Left ventricle myocardium inferior (tissue), 1 donor: ENCODE measurements around the gene SNCG. TPM values are rescaled to one million over a fixed set of nuclear protein-coding genes. Genes with fewer than 3 reads are reported as not detected.

Experiments used
- DNase-seq: peaks from one replicate; pipeline ENCODE4 v3.0.0-alpha.2; 2020
- H3K27ac ChIP-seq: fragments of 200-600 bp; replicated peaks from 2 replicates; pipeline ENCODE4 v1.8.0; 2021
- H3K27me3 ChIP-seq: fragments of 200-600 bp; 2 replicates; pipeline ENCODE4 v1.8.0; 2021; ENCODE audit warnings: low read depth
- H3K36me3 ChIP-seq: fragments of 200-600 bp; 2 replicates; pipeline ENCODE4 v1.8.0; 2021
- H3K4me1 ChIP-seq: fragments of 200-600 bp; 2 replicates; pipeline ENCODE4 v1.8.0; 2021
- H3K4me3 ChIP-seq: fragments of 200-600 bp; 2 replicates; pipeline ENCODE4 v1.8.0; 2021; ENCODE audit warnings: mild to moderate bottlenecking, moderate library complexity
- H3K9me3 ChIP-seq: fragments of 200-600 bp; replicated peaks from 2 replicates; pipeline ENCODE4 v1.8.0; 2021
- intact Hi-C: fragments of 100-400 bp; cut with micrococcal nuclease; formaldehyde crosslinking; loops from one replicate; pipeline ENCODE4 v1.11.0; 2022
- total RNA-seq: library from RNA; stranded (reverse); fragmentation: NEBNext Ultra II Directional; extraction: Animal tissue kit (Norgen Biotek cat#: 25700); gene quantifications from one replicate; pipeline ENCODE4 v1.2.1, GENCODE V29; 2021
- TF ChIP-seq, protein P1 (sequence below): fragments of 200-600 bp; IDR thresholded peaks from 2 replicates; pipeline ENCODE4 v1.8.0; 2021; ENCODE audit warnings: antibody characterized with exemption, mild to moderate bottlenecking, borderline replicate concordance
- donor health status: DM: no; HTN: yes; CAD: no; lungs with severe emphysema.

SNCG gene
- total RNA-seq, 1 donor from 2014 or later = 14.7 TPM

DNA sequence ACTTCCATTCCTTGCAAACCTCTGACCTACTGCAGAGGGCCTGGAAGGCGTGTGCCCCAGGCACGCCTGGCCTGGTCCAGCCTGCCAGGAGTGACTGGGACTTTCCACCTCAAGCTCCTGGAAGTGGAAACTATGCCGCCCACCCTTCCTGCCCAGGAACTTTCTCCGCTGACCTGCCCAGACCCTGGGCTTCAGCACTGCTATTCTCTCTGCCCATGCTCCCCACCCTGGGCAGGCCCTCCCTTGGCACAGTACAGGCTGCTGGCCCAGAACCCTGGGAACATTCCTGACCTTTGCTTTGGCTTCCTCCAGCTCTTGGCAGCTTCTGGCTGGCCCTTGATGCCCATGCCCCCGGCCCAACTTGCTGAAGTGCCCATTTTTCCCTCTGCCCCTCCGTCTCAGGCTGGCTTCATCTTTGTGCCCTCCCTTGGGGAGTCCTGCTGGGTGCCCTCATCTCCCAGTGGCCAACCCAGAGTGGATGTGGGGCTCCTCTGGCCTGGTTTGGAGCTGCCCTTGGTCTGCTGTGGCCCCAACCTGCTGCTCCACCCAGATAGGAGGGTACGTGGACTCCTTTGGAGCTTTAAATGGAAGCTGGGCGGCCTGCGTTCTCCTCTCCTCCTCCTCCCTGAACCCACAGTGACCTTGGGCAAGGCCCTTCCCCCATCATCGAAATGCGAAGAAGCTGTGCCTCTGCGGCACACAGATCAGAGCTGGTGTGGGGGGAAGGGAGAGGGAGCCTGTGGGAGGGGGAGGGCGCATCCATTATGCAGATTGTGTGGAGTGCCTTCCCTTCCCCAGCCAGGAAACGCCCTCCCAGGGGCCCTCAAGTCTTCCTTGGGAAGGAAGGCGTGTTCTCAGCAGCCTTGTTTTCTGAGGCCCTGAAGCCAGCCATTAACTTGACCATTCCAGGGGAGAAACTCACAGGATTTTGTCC, 4.4 kb upstream of the SNCG start:
- Histone ChIP-seq H3K9me3 (peaks cover 13% of the 10 kb centered on the region), H3K4me3 (peak overlapping the region; percentile 68), H3K36me3 (peaks cover 6% of the 10 kb centered on the region), H3K4me1 (peaks cover 100% of the 10 kb centered on the region), H3K27ac (peak overlapping the region; percentile 88), H3K27me3 (no peaks in the 10 kb centered on the region)
- TF ChIP-seq, protein P1, sequence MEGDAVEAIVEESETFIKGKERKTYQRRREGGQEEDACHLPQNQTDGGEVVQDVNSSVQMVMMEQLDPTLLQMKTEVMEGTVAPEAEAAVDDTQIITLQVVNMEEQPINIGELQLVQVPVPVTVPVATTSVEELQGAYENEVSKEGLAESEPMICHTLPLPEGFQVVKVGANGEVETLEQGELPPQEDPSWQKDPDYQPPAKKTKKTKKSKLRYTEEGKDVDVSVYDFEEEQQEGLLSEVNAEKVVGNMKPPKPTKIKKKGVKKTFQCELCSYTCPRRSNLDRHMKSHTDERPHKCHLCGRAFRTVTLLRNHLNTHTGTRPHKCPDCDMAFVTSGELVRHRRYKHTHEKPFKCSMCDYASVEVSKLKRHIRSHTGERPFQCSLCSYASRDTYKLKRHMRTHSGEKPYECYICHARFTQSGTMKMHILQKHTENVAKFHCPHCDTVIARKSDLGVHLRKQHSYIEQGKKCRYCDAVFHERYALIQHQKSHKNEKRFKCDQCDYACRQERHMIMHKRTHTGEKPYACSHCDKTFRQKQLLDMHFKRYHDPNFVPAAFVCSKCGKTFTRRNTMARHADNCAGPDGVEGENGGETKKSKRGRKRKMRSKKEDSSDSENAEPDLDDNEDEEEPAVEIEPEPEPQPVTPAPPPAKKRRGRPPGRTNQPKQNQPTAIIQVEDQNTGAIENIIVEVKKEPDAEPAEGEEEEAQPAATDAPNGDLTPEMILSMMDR = no peak
- peak; percentile 77 for DNase-seq
- intact Hi-C loops = no loop called here

DNA sequence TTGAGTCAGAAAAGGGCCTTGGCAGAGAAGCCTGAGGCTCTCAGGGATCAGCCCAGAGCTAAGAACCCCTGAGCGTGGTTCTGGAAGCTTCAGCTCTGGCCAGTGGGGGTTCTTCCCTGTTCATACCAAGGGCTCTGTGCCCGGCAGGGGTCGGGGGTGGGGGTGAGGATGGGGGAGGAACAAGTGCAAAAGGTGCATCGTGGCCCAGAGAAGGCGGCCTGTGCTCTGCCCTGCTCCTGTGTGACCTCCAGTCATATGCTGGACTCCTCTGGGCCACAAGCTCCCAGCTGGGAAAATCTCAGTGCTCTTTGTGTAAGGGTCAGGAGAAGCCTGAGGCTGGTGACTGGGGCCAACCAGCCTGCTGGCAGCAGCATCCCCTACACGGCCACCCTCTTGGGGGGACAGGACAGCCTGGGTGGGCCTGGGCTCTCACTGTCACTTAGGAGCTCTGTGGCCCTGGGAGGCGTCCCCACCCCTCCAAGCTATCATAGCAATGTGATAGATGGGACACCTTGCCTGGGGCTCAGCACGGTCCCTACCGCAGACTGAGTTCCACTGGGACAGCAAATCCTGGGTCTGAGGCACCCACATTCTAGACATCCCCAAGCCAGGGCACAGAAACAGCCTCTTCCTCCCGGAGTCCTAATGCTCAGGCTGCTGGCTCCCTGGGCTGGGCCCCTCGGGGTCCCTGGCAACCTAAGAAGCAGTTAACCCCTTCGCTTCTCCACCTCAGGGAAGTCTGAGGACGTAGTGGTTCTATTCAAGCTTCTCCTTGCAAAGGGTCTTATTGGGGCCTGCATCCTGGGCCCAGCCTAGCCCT, 3.5 kb upstream of the SNCG start:
- Histone ChIP-seq H3K27ac (peak overlapping the region; percentile 88), H3K4me1 (peaks cover 100% of the 10 kb centered on the region), H3K4me3 (peak overlapping the region; percentile 68), H3K36me3 (peaks cover 6% of the 10 kb centered on the region), H3K27me3 (no peaks in the 10 kb centered on the region), H3K9me3 (peaks cover 13% of the 10 kb centered on the region)
- TF ChIP-seq, protein P1 = no peak
- intact Hi-C loops = no loop called here
- DNase-seq = no peak

DNA sequence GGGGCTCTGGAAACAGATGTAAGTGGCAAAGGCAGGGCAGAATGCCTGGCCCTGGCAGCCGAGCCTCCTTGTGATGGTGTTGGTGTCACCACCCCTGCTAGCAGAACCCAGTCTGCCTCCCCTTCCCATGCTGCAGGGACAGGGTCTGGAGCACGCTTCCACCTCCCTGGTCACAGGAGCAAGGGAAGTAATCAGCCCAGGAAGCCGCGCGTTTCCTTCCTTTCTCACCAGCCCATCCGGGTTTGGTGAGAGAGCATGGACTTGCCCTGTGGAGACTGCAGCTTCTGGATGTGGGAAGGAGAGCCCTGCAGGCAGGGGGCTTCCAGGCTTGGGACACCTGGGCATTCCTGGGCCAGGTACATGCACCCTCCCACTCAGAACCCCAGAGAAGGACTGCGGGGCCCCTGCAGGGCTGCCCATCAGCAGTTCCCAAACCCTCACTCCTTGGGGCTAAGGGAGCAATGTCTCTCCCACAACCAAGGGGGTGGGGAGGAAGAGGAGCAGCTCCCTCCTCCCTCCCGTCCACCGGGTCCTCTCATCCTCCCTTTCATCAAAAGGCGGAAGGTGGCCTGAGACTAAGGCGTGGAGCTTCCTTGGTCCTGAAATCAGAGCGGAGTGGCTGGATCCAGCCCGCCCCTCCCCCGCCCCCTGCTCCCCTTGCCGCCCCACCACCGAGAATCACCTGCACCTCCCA, 2.8 kb upstream of the SNCG start:
- H3K27me3 ChIP-seq = no peaks in the 10 kb centered on the region
- H3K4me1 ChIP-seq = peaks cover 100% of the 10 kb centered on the region
- peaks cover 13% of the 10 kb centered on the region for H3K9me3 ChIP-seq
- intact Hi-C loops = no loop called here
- no peak for DNase-seq
- peaks cover 6% of the 10 kb centered on the region for H3K36me3 ChIP-seq
- H3K27ac ChIP-seq = peak overlapping the region; percentile 88
- peak overlapping the region; percentile 68 for H3K4me3 ChIP-seq
- TF ChIP-seq, protein P1 = no peak

DNA sequence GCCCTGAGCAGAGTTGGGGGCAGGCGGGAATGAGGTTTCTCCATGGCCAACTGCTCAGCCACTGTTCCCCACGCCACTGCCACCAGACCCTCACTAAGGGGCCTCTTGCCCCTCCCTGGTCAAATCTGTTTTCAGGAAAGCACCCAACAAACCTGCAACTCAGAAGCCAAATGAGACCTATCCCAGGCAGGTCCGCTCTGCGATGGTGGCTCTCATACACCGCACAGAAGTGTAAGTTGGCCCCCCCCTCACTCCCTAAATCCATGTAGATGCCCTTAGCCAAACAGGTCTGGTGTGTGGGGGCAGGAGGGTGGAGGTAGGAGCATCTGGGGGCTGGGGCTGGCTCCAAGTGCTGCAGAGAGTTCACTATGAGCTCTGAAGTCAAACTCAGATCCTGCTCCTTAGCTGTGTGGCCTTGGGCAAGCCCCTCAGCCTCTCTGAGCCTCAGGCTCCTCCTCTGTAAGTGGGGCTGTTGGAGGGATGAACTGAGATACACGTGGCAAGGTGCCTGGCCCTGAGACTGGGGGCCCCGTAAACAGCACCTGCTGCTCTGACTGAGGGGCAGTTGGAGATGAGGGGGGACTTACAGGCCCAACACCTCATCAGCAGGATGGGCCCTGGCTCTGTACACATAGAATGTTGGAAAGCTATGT, 2.1 kb upstream of the SNCG start:
- H3K27me3 ChIP-seq = no peaks in the 10 kb centered on the region

More for the DNA sequence above, 2.1 kb upstream of the SNCG start:
- H3K27ac ChIP-seq = peak overlapping the region; percentile 88
- DNase-seq = no peak
- H3K36me3 ChIP-seq = peaks cover 6% of the 10 kb centered on the region
- peaks cover 97% of the 10 kb centered on the region for H3K4me1 ChIP-seq
- intact Hi-C loops = no loop called here
- peaks cover 13% of the 10 kb centered on the region for H3K9me3 ChIP-seq
- TF ChIP-seq, protein P1 = no peak
- H3K4me3 ChIP-seq = peak overlapping the region; percentile 68
